H1 (cell line): ENCODE results near the gene HBEGF. TPM values are rescaled to one million over a fixed set of nuclear protein-coding genes. Genes with fewer than 3 reads are reported as not detected.

Source experiments
- HDAC6 ChIP-seq: IDR thresholded peaks from one replicate; pipeline ENCODE4 v1.7.1; 2012; ENCODE audit warnings: low read depth, mild to moderate bottlenecking, inconsistent platforms, low read length, moderate library complexity
- JUND ChIP-seq: IDR thresholded peaks from 2 replicates; pipeline ENCODE4 v1.6.1; 2011; ENCODE audit warnings: mild to moderate bottlenecking, improper control_type of control experiment, low read length
- MAFK ChIP-seq: IDR thresholded peaks from 2 replicates; pipeline ENCODE4 v1.6.1; 2012; ENCODE audit warnings: low read depth, mild to moderate bottlenecking, improper control_type of control experiment, low read length
- NRF1 ChIP-seq: IDR thresholded peaks from 2 replicates; pipeline ENCODE4 v1.6.1; 2011; ENCODE audit warnings: mild to moderate bottlenecking, low read depth, low read length, improper control_type of control experiment
- RAD21 ChIP-seq, 2 experiments: IDR thresholded peaks in 1 of 2; conservative IDR thresholded peaks in 1 of 2; 2 replicates each; pipeline ENCODE4 v1.6.1; 2011; ENCODE audit warnings: low read depth in 2 of 2, low read length in 2 of 2, improper control_type of control experiment in 1 of 2, inconsistent platforms in 1 of 2, mild to moderate bottlenecking in 1 of 2, moderate library complexity in 1 of 2
- TAF7 ChIP-seq: optimal IDR thresholded peaks from 2 replicates; pipeline ENCODE3; 2011; ENCODE audit warnings: low read depth, mild to moderate bottlenecking, inconsistent platforms, low read length, moderate library complexity, borderline replicate concordance
- polyA plus RNA-seq, 7 experiments: library from polyadenylated mRNA; depleted of rRNA in 3 of 7; stranded (reverse) in 5 of 7; unstranded in 2 of 7; fragments of >200 nt in 5 of 7; fragments of 200-250 nt in 2 of 7; gene quantifications; 1 replicate in 5 of 7; 2 replicates in 1 of 7; 4 replicates in 1 of 7; pipeline versions ENCODE4 v1.2.1 to v1.2.3, GENCODE V29; 2011 to 2013; ENCODE audit warnings: missing spikeins in 2 of 7, mixed read lengths in 2 of 7
- total RNA-seq: library from RNA; stranded (reverse); fragmentation: NEBNext Ultra II Directional; extraction: Animal tissue kit (Norgen Biotek cat#: 25700); gene quantifications from 2 replicates; pipeline ENCODE4 v1.2.1, GENCODE V29; 2021
- TF ChIP-seq, protein P1 (sequence below): IDR thresholded peaks from 2 replicates; pipeline ENCODE4 v1.6.1; 2012; ENCODE audit warnings: inconsistent platforms

HBEGF gene
- total and polyA plus RNA-seq, 2 of the 8 experiments (the other 6 are each of a cell fraction or from before 2014, with no cell fraction given): 2.4 to 2.5 TPM

DNA sequence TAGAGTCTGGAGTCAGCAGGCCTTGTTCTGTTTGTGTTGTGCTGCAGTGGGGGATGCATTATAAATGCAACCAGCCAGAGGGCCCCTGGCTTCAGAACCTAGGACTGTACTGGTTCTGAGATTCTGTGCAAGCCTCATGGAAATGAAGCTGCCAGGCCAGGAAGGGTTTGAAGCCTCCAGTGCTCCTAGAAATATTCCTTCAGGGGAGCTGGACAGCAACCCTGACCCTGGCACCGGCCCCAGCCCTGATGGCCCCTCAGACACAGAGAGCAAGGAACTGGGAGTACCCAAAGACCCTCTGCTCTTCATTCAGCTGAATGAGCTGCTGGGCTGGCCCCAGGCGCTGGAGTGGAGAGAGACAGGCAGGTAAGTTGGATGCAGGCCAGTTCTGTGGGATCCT is 13.7 kb upstream of the HBEGF start, which contains the start of gene SLC4A9 (continued):
- TF ChIP-seq, protein P1, sequence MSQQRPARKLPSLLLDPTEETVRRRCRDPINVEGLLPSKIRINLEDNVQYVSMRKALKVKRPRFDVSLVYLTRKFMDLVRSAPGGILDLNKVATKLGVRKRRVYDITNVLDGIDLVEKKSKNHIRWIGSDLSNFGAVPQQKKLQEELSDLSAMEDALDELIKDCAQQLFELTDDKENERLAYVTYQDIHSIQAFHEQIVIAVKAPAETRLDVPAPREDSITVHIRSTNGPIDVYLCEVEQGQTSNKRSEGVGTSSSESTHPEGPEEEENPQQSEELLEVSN: no peak
- TF ChIP-seq JUND (no peak), TAF7 (no peak), MAFK (no peak), NRF1 (no peak), HDAC6 (no peak), RAD21 (IDR thresholded peaks at IDR 0.05 in 1 of 2, conservative IDR thresholded peaks at IDR 0.05 in 1 of 2; ENCODE audit: low read depth in 2 of 2, low read length in 2 of 2) (no peak)
